Right atrium auricular region (tissue), 2 donors: ENCODE measurements around the gene KCNB1. TPM values are rescaled to one million over a fixed set of nuclear protein-coding genes. Genes with fewer than 3 reads are reported as not detected.

Source experiments
- DNase-seq: peaks from one replicate; pipeline ENCODE4 v3.0.0-alpha.2; 2019; ENCODE audit warnings: low spot score
- H3K27ac ChIP-seq, 2 donors: fragments of 200-600 bp; sonication (generic); 1 replicate in 1 of 2; 2 replicates in 1 of 2; pipeline ENCODE4 v1.5.1; 2016 to 2019
- H3K27me3 ChIP-seq, 2 donors: fragments of 200-600 bp; sonication (generic); one replicate each; pipeline versions ENCODE4 v1.5.1 to v1.6.0; 2017 to 2019
- H3K36me3 ChIP-seq: fragments of 200-600 bp; sonication (generic); one replicate; pipeline ENCODE4 v1.5.1; 2016
- H3K4me1 ChIP-seq, 2 donors: fragments of 200-600 bp; sonication (generic); one replicate each; pipeline versions ENCODE4 v1.5.1 to v1.6.0; 2017 to 2019
- H3K4me3 ChIP-seq, 2 donors: fragments of 200-600 bp; sonication (generic); 1 replicate in 1 of 2; 2 replicates in 1 of 2; pipeline ENCODE4 v1.5.1; 2017 to 2019; ENCODE audit warnings: mild to moderate bottlenecking in 1 of 2, moderate library complexity in 1 of 2
- H3K9me3 ChIP-seq, 2 donors: fragments of 200-600 bp; sonication (generic); one replicate each; pipeline ENCODE4 v1.5.1; 2019
- CTCF ChIP-seq, 2 donors: fragments of 200-600 bp; sonication (generic); IDR thresholded peaks; one replicate each; pipeline ENCODE4 v1.5.1; 2019; ENCODE audit warnings: antibody characterized with exemption in 2 of 2
- total RNA-seq, 2 donors: library from RNA; depleted of rRNA; stranded (reverse); fragments of >200 nt; gene quantifications; one replicate each; pipeline ENCODE4 v1.1.0, GENCODE V29; 2016

KCNB1 gene
- total RNA-seq, 2 donors from 2014 or later = 1.4 to 2.7 TPM

GRCh38 chr20:49352751-49353150, 129.7 kb downstream of the KCNB1 start:
- no peak for DNase-seq
- no peak overlapping the region for H3K4me3 ChIP-seq
- no peaks in the 10 kb centered on the region for H3K4me1 ChIP-seq
- no peaks in the 10 kb centered on the region for H3K9me3 ChIP-seq
- H3K27ac ChIP-seq = no peak overlapping the region
- H3K27me3 ChIP-seq = no peaks in the 10 kb centered on the region
- H3K36me3 ChIP-seq = no peaks in the 10 kb centered on the region
- TF ChIP-seq CTCF (IDR thresholded peaks at IDR 0.05) = no peak

DNA sequence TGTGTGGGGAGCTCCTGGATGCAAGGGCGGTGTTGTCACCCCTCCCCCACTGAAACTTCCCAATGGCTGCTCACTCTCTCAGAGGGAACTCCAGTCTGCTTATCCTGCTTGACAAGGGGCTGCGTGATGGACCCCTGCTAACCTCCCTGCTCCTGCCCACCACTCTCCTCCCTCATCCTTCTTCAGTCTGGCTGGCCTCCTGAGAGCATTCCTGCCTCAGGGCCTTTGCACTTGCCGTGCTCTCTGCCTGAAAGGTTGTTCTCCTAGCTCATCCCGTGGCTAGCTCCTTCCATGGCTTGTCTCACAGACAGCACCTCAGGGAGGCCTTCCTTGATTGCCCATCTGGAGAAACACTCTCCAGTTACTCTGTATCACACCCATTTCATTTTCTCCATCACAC, 130.7 kb downstream of the KCNB1 start:
- TF ChIP-seq CTCF (IDR thresholded peaks at IDR 0.05) = no peak
- no peaks in the 10 kb centered on the region for H3K36me3 ChIP-seq
- H3K27me3 ChIP-seq = no peaks in the 10 kb centered on the region
- no peaks in the 10 kb centered on the region for H3K9me3 ChIP-seq
- no peak for DNase-seq
- no peak overlapping the region for H3K27ac ChIP-seq
- no peaks in the 10 kb centered on the region for H3K4me1 ChIP-seq
- H3K4me3 ChIP-seq = no peak overlapping the region

DNA sequence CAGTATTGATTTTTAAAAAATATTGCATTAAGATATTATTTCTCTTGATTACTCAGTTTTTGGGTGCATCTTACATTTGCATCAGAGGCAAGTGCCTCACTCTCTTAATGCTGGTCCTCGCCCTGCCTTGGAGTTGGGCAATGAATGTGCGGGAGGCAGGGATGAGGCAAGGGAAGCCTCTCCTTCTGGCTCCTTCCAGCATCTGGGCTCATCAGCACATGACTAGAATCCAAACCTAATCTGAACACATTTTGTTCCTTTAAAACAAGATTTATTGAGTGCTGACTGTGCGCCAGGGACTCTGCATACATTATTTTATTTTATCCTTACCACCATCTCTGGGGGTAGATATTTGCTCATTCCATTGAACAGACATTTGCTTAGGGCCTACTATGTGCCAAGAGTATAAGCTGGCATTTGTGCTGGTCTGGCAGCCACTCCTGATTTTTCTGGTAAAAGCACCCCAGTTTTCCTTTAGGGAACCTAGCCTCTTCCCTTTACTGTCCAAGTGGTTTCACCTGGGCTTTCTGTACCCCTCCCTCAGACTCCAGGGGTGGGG, 132.7 kb downstream of the KCNB1 start:
- H3K27me3 ChIP-seq = no peaks in the 10 kb centered on the region
- H3K27ac ChIP-seq = no peak overlapping the region
- TF ChIP-seq CTCF (IDR thresholded peaks at IDR 0.05) = no peak
- H3K4me3 ChIP-seq = no peak overlapping the region
- no peaks in the 10 kb centered on the region for H3K9me3 ChIP-seq
- no peak for DNase-seq
- H3K4me1 ChIP-seq = peaks cover 0 to 15% of the 10 kb centered on the region in 2 donors
- H3K36me3 ChIP-seq = no peaks in the 10 kb centered on the region

GRCh38 chr20:49349078-49349477, 133.4 kb downstream of the KCNB1 start:
- no peak for DNase-seq
- no peaks in the 10 kb centered on the region for H3K9me3 ChIP-seq
- H3K4me3 ChIP-seq = no peak overlapping the region
- TF ChIP-seq CTCF (IDR thresholded peaks at IDR 0.05) = no peak
- peaks cover 0 to 21% of the 10 kb centered on the region in 2 donors for H3K4me1 ChIP-seq
- no peak overlapping the region for H3K27ac ChIP-seq
- H3K36me3 ChIP-seq = no peaks in the 10 kb centered on the region
- no peaks in the 10 kb centered on the region for H3K27me3 ChIP-seq

DNA sequence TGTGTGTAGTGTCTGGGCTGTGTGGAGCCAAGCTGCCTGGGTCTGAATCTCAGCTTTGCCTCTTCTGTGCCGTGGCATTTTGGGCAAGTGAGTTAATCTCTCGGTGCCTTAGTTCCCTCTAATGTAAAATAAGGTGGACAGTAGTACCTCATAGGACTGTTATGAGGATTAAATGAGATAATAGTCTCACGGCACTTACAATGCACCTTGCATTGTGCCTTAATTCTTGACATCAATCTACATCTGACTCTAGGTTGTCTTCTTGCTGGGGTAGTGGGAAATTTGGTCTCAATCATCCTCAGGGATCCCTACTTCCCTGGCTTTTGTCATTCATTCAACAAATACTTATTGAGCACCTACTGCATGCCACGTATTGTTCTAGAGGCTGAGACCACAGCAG, 133.9 kb downstream of the KCNB1 start:
- no peaks in the 10 kb centered on the region for H3K9me3 ChIP-seq
- no peaks in the 10 kb centered on the region for H3K36me3 ChIP-seq
- H3K4me3 ChIP-seq = no peak overlapping the region
- H3K4me1 ChIP-seq = peaks cover 0 to 21% of the 10 kb centered on the region in 2 donors
- H3K27ac ChIP-seq = no peak overlapping the region
- DNase-seq = no peak
- no peaks in the 10 kb centered on the region for H3K27me3 ChIP-seq
- no peak for TF ChIP-seq CTCF (IDR thresholded peaks at IDR 0.05)

DNA sequence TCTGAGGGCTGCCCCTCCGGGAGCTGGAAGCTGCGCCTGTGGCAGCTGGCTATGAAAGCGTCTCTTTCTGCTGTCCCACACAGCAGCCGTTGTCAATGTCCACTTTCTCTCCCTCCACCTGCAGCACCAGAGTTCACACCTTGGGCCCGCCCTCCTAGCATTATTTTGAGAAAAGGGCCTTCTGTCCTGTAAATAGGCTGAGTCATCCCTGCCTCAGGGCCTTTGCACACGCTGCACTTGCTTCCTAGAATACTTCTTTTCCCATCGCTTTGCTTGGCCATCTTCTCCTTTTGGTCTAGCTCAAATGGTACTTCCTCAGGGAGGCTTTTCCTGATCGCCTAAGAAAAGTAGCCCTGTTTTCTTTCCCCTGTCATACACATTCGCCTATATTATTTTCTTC, 135.3 kb downstream of the KCNB1 start:
- H3K4me1 ChIP-seq = peaks cover 0 to 21% of the 10 kb centered on the region in 2 donors
- no peaks in the 10 kb centered on the region for H3K9me3 ChIP-seq
- TF ChIP-seq CTCF (IDR thresholded peaks at IDR 0.05) = no peak
- H3K36me3 ChIP-seq = no peaks in the 10 kb centered on the region
- no peak overlapping the region for H3K27ac ChIP-seq
- no peak for DNase-seq
- no peaks in the 10 kb centered on the region for H3K27me3 ChIP-seq
- H3K4me3 ChIP-seq = no peak overlapping the region
